Neural progenitor cell (in vitro differentiated cells): Measurements from ENCODE around the gene KRTAP17-1.

ENCODE experiments used
- CTCF ChIP-seq: fragments of 200-600 bp; sonication (generic); IDR thresholded peaks from 2 replicates; pipeline ENCODE4 v1.5.1; 2017; ENCODE audit warnings: antibody characterized with exemption, mild to moderate bottlenecking
- EZH2 ChIP-seq: fragments of 200-600 bp; sonication (generic); IDR thresholded peaks from 2 replicates; pipeline ENCODE4 v1.6.1; 2017; ENCODE audit warnings: antibody characterized with exemption, mild to moderate bottlenecking, moderate library complexity
- EZH2phosphoT487 ChIP-seq: fragments of 200-600 bp; sonication (generic); IDR thresholded peaks from 2 replicates; pipeline ENCODE4 v1.6.1; 2017; ENCODE audit warnings: antibody characterized with exemption

- TF ChIP-seq CTCF: no peak
- TF ChIP-seq EZH2phosphoT487: no peak
- TF ChIP-seq EZH2: no peak
Observed at GRCh38 chr17:41302981-41303380, 12.5 kb downstream of the KRTAP17-1 start.
